ENCODE data around the gene EXOC2. TPM values are rescaled to one million over a fixed set of nuclear protein-coding genes. Genes with fewer than 3 reads are reported as not detected.
A peak's percentile ranks its signal among the peaks of the same experiment; 100 is the strongest.

Gene EXOC2
- total RNA-seq, 1 experiment from 2014 or later: 24.5 TPM

GRCh38 chr6:692356-692851, 535 bp downstream of the EXOC2 start:
- Histone ChIP-seq H2AFZ (ENCODE audit: low read depth, low read length, poor library complexity, severe bottlenecking) (no peak overlapping the region), H3K4me1 (ENCODE audit: control insufficient read depth in 1 of 2, insufficient read depth in 2 of 2, low read length in 2 of 2) (peaks cover 6 to 15% of the 10 kb centered on the region in 2 experiments; a peak in 3 of 4 replicates), H3K4me3 (replicated peaks in 1 of 2; ENCODE audit: low read depth in 1 of 2, low read length in 2 of 2) (peak overlapping the region; percentile 82 to 98), H3K4me2 (ENCODE audit: low read length) (peak overlapping the region; percentile 85), H3K9me2 (ENCODE audit: insufficient read depth) (no peaks in the 10 kb centered on the region), H3K79me2 (ENCODE audit: insufficient read depth, low read length) (peaks cover 48% of the 10 kb centered on the region), H3K27me3 (ENCODE audit: insufficient read depth, low read length) (no peaks in the 10 kb centered on the region), H3K9ac (ENCODE audit: low read length) (peak overlapping the region; percentile 70), H3K27ac (ENCODE audit: low read depth, low read length) (peak overlapping the region; percentile 83), H4K20me1 (ENCODE audit: insufficient read depth) (no peaks in the 10 kb centered on the region), H3K36me3 (ENCODE audit: control insufficient read depth in 1 of 2, insufficient read depth in 2 of 2, low read length in 2 of 2) (no peaks in the 10 kb centered on the region; a peak in 1 of 4 replicates), H3K9me3 (ENCODE audit: control insufficient read depth in 1 of 2, insufficient read depth in 1 of 2, low read depth in 1 of 2, low read length in 2 of 2) (no peaks in the 10 kb centered on the region)
- peak; percentile 33 for DNase-seq (ENCODE audit: low read depth, low spot score)
- ATAC-seq: peak; percentile 90
- no TSS peak for BruUV-seq (replicated peaks)
- no peak for TF ChIP-seq EGR1 (IDR thresholded peaks at IDR 0.05; ENCODE audit: low read depth)
- TF ChIP-seq, protein P1, sequence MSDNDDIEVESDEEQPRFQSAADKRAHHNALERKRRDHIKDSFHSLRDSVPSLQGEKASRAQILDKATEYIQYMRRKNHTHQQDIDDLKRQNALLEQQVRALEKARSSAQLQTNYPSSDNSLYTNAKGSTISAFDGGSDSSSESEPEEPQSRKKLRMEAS (IDR thresholded peaks at IDR 0.05): peak; percentile 25; the same call in 1 of the 2 replicates
- intact Hi-C loops (cut with micrococcal nuclease): no loop called here
- RAD21 ChIA-PET (ENCODE audit: low non-redundant PET in 1 of 2, low total read pairs in 2 of 2, uncharacterized antibody in 2 of 2, unreplicated experiment in 2 of 2): no interaction called here
- CTCF ChIA-PET: interaction anchor here (1.0 to 1.7 kb wide), 3 partner anchors 9 to 644 kb away, joined by 3 to 5 read pairs (median 3); no protein-coding TSS in a partner anchor
- POLR2A ChIA-PET: interaction anchor here (0.6 kb wide), 1 partner anchor 1777 kb away, joined by 3 read pairs; no protein-coding TSS in a partner anchor

- no peak for DNase-seq (ENCODE audit: low read depth, low spot score)
- Histone ChIP-seq H4K20me1 (ENCODE audit: insufficient read depth) (no peaks in the 10 kb centered on the region), H3K9me2 (ENCODE audit: insufficient read depth) (no peaks in the 10 kb centered on the region), H3K4me1 (ENCODE audit: control insufficient read depth in 1 of 2, insufficient read depth in 2 of 2, low read length in 2 of 2) (peaks cover 6 to 15% of the 10 kb centered on the region in 2 experiments; a peak in 3 of 4 replicates), H3K4me3 (replicated peaks in 1 of 2; ENCODE audit: low read depth in 1 of 2, low read length in 2 of 2) (no peak overlapping the region), H3K27me3 (ENCODE audit: insufficient read depth, low read length) (no peaks in the 10 kb centered on the region), H3K36me3 (ENCODE audit: control insufficient read depth in 1 of 2, insufficient read depth in 2 of 2, low read length in 2 of 2) (no peaks in the 10 kb centered on the region; a peak in 1 of 4 replicates), H3K79me2 (ENCODE audit: insufficient read depth, low read length) (peaks cover 74% of the 10 kb centered on the region), H3K27ac (ENCODE audit: low read depth, low read length) (no peak overlapping the region), H2AFZ (ENCODE audit: low read depth, low read length, poor library complexity, severe bottlenecking) (no peak overlapping the region), H3K9ac (ENCODE audit: low read length) (no peak overlapping the region), H3K9me3 (ENCODE audit: control insufficient read depth in 1 of 2, insufficient read depth in 1 of 2, low read depth in 1 of 2, low read length in 2 of 2) (no peaks in the 10 kb centered on the region), H3K4me2 (ENCODE audit: low read length) (no peak overlapping the region)
- ChIA-PET RAD21 (ENCODE audit: low non-redundant PET in 1 of 2, low total read pairs in 2 of 2, uncharacterized antibody in 2 of 2, unreplicated experiment in 2 of 2) (no interaction called here), CTCF (interaction anchor here (0.8 kb wide), 1 partner anchor 96 kb away, joined by 3 read pairs; no protein-coding TSS in a partner anchor), POLR2A (no interaction called here)
- intact Hi-C loops (cut with micrococcal nuclease): no loop called here
- ATAC-seq: no peak
- no TSS peak for BruUV-seq (replicated peaks)
- TF ChIP-seq, protein P2, sequence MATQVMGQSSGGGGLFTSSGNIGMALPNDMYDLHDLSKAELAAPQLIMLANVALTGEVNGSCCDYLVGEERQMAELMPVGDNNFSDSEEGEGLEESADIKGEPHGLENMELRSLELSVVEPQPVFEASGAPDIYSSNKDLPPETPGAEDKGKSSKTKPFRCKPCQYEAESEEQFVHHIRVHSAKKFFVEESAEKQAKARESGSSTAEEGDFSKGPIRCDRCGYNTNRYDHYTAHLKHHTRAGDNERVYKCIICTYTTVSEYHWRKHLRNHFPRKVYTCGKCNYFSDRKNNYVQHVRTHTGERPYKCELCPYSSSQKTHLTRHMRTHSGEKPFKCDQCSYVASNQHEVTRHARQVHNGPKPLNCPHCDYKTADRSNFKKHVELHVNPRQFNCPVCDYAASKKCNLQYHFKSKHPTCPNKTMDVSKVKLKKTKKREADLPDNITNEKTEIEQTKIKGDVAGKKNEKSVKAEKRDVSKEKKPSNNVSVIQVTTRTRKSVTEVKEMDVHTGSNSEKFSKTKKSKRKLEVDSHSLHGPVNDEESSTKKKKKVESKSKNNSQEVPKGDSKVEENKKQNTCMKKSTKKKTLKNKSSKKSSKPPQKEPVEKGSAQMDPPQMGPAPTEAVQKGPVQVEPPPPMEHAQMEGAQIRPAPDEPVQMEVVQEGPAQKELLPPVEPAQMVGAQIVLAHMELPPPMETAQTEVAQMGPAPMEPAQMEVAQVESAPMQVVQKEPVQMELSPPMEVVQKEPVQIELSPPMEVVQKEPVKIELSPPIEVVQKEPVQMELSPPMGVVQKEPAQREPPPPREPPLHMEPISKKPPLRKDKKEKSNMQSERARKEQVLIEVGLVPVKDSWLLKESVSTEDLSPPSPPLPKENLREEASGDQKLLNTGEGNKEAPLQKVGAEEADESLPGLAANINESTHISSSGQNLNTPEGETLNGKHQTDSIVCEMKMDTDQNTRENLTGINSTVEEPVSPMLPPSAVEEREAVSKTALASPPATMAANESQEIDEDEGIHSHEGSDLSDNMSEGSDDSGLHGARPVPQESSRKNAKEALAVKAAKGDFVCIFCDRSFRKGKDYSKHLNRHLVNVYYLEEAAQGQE (IDR thresholded peaks at IDR 0.05; ENCODE audit: low read depth): no peak
- TF ChIP-seq EZH2phosphoT487 (IDR thresholded peaks at IDR 0.05; ENCODE audit: borderline replicate concordance) (no peak), ZFX (IDR thresholded peaks at IDR 0.05) (no peak), POLR2A (IDR thresholded peaks at IDR 0.05; ENCODE audit: borderline replicate concordance, extremely low read depth, insufficient read depth, insufficient read length) (no peak), FOSL1 (IDR thresholded peaks at IDR 0.05; ENCODE audit: low read depth) (no peak), SRF (IDR thresholded peaks at IDR 0.05; ENCODE audit: low read depth) (no peak), POLR2AphosphoS5 (IDR thresholded peaks at IDR 0.05; ENCODE audit: low read depth, low read length) (no peak), TCF7L2 (IDR thresholded peaks at IDR 0.05; ENCODE audit: borderline replicate concordance, extremely low read depth, insufficient read depth, insufficient read length) (no peak), ATF3 (IDR thresholded peaks at IDR 0.05) (no peak), RAD21 (IDR thresholded peaks at IDR 0.05; ENCODE audit: low read depth) (no peak), YY1 (IDR thresholded peaks at IDR 0.05; ENCODE audit: extremely low read depth, insufficient replicate concordance, low read depth, low read length) (no peak), EZH2 (IDR thresholded peaks at IDR 0.05) (no peak), CBX3 (IDR thresholded peaks at IDR 0.05; ENCODE audit: low read depth) (no peak)
- TF ChIP-seq, protein P1 (IDR thresholded peaks at IDR 0.05): no peak
These were observed 3.7 kb downstream of the EXOC2 start for GRCh38 chr6:689223-689622.

Data from HCT116 (cell line).